Neural crest cell (in vitro differentiated cells): Measurements from ENCODE around the gene DIP2B. TPM values are rescaled to one million over a fixed set of nuclear protein-coding genes. Genes with fewer than 3 reads are reported as not detected.
A peak's percentile ranks its signal among the peaks of the same experiment; 100 is the strongest.
"Not testable (repeated sequence)": the region's sequence is repeated elsewhere in the genome, so short reads cannot be mapped to it uniquely, and the experiment has no call there.

ENCODE experiments used
- DNase-seq: peaks from one replicate; pipeline ENCODE4 v3.0.0; 2021; ENCODE audit warnings: low read depth, mixed read lengths, low spot score
- H3K27ac Mint-ChIP-seq: one replicate; pipeline ENCODE4 v1.8.0; 2021; ENCODE audit warnings: mild to moderate bottlenecking, mixed read lengths; ENCODE audit not compliant: unreplicated experiment
- H3K27me3 Mint-ChIP-seq: 2 replicates; pipeline ENCODE4 v1.8.0; 2021; ENCODE audit warnings: low read depth, mild to moderate bottlenecking, mixed read lengths
- H3K36me3 Mint-ChIP-seq: 2 replicates; pipeline ENCODE4 v1.8.0; 2021; ENCODE audit warnings: low read depth, mild to moderate bottlenecking, mixed read lengths
- H3K4me1 Mint-ChIP-seq: 2 replicates; pipeline ENCODE4 v1.8.0; 2021; ENCODE audit warnings: mixed read lengths
- H3K4me3 Mint-ChIP-seq: one replicate; pipeline ENCODE4 v1.8.0; 2021; ENCODE audit warnings: mild to moderate bottlenecking, mixed read lengths
- H3K9me3 Mint-ChIP-seq: 2 replicates; pipeline ENCODE4 v1.8.0; 2021; ENCODE audit warnings: mixed read lengths
- total RNA-seq: library from RNA; stranded (reverse); gene quantifications from 2 replicates; pipeline ENCODE4 v1.2.1, GENCODE V29; 2021
- TF ChIP-seq, protein P1 (sequence below): fragments of 200-600 bp; sonication (generic); conservative IDR thresholded peaks from 2 replicates; pipeline ENCODE4 v1.5.0; 2021; ENCODE audit warnings: antibody characterized with exemption, mild to moderate bottlenecking

Gene DIP2B
- total RNA-seq, 1 donor from 2014 or later = 39.4 TPM

DNA sequence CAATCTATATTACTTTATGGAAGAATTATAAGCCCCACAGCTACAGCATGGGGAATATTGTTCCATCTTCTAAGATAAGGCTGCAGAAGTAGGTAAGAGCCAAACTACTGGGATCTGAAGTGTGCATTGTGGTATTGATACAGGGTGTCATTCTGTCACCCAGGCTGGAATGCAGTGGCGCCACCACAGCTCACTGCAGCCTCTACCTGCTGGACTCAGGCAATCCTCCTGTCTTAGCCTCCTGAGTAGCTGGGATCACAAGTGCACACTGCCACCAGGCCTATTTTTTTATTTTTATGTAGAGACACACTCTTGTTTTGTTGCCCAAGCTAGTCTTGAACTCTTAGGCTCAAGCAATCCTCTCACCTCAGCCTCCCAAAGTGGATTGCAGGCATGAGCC lies 21.3 kb upstream of the DIP2B start:
- no peak overlapping the region for H3K27ac Mint-ChIP-seq
- DNase-seq = no peak
- TF ChIP-seq, protein P1, sequence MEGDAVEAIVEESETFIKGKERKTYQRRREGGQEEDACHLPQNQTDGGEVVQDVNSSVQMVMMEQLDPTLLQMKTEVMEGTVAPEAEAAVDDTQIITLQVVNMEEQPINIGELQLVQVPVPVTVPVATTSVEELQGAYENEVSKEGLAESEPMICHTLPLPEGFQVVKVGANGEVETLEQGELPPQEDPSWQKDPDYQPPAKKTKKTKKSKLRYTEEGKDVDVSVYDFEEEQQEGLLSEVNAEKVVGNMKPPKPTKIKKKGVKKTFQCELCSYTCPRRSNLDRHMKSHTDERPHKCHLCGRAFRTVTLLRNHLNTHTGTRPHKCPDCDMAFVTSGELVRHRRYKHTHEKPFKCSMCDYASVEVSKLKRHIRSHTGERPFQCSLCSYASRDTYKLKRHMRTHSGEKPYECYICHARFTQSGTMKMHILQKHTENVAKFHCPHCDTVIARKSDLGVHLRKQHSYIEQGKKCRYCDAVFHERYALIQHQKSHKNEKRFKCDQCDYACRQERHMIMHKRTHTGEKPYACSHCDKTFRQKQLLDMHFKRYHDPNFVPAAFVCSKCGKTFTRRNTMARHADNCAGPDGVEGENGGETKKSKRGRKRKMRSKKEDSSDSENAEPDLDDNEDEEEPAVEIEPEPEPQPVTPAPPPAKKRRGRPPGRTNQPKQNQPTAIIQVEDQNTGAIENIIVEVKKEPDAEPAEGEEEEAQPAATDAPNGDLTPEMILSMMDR = no peak
- no peaks in the 10 kb centered on the region for H3K4me1 Mint-ChIP-seq
- no peaks in the 10 kb centered on the region for H3K9me3 Mint-ChIP-seq
- H3K4me3 Mint-ChIP-seq = no peak overlapping the region
- no peaks in the 10 kb centered on the region for H3K27me3 Mint-ChIP-seq
- peaks cover 2% of the 10 kb centered on the region for H3K36me3 Mint-ChIP-seq

DNA sequence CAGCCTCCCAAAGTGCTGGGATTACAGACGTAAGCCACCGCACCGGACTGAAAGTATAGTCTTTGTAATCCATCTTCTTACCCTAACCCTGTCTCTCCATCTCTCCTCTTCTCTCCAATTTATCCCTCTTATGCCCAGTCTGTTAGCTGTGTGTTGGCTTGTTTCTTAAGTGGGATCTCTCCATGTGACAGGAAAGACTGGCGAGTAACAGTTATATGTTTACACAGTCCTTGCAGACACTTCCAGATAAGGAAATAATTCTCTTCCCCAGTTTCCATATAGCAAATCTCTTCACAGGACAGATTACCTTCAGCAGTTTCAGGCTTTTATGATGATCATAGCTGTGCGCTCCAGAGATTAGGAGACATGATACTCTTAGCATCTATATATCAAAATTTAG lies 16.0 kb upstream of the DIP2B start:
- no peaks in the 10 kb centered on the region for H3K4me1 Mint-ChIP-seq
- no peak overlapping the region for H3K27ac Mint-ChIP-seq
- H3K4me3 Mint-ChIP-seq = no peak overlapping the region
- DNase-seq = no peak
- peaks cover 6% of the 10 kb centered on the region for H3K9me3 Mint-ChIP-seq
- TF ChIP-seq, protein P1 = no peak
- no peaks in the 10 kb centered on the region for H3K27me3 Mint-ChIP-seq
- peaks cover 9% of the 10 kb centered on the region for H3K36me3 Mint-ChIP-seq

DNA sequence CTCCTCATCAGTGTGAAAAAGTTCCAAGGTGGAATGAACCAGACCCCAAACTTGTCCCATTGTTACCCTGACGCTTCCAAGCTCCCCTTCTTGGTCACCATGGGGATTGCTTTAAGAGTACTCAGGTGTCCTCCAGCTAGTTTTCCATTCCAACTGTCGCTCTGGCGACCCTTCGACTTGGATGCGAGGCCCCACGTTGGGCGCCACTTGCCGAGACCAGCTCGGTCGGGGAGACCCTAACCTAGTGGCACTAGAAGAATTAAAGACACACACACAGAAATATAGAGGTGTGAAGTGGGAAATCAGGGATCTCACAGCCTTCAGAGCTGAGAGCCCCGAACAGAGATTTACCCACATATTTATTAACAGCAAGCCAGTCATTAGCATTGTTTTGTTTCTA lies 6.7 kb upstream of the DIP2B start:
- not testable (repeated sequence) for H3K4me3 Mint-ChIP-seq, H3K27me3 Mint-ChIP-seq, DNase-seq, H3K4me1 Mint-ChIP-seq, H3K27ac Mint-ChIP-seq
- Mint-ChIP-seq H3K36me3 (peaks cover 20% of the 10 kb centered on the region), H3K9me3 (peaks cover 17% of the 10 kb centered on the region)

DNA sequence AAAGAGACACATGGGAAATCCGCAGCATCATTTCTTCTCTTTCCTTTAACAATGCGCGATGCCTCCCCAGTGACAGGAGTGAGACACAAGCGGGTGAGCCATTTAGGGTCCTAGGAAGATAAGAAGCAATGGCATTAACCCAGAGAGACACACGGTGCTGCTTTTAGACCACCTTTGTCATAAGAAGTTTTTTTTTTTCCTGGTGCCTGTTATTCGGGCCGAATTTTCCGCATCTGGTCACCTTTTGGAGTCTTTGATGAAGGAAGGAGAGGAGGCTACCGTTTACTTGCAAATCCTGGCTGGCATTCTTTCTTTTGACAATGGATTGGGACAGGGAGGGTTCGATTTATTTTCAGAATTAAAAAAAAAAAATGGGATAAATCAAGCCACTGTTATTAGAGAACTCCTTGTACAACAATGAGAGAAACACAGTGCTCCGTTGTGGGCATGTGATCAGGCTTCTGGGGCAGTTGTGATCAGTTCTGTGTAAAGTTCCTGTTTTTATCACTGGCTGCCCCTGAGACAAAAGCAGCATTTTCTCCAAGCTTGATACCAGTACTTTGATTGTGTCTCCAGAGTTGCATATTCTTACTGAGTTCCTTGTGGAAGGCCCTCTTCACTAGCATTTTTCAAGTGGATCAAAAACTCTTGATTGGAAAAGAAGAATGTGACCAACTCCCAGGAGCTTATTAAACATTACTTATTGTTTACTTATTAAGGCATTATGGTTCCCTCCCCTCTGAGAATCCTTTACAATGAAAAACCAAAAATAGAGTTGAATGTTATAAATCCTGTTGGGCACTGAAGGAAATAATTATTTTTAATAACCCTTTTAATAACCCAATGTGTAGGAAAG lies 1.1 kb downstream of the DIP2B start:
- Mint-ChIP-seq H3K27ac (peak overlapping the region; percentile 93), H3K36me3 (peaks cover 3% of the 10 kb centered on the region), H3K4me3 (peak overlapping the region; percentile 98), H3K9me3 (no peaks in the 10 kb centered on the region), H3K27me3 (peaks cover 2% of the 10 kb centered on the region), H3K4me1 (peaks cover 49% of the 10 kb centered on the region)
- DNase-seq = no peak
- TF ChIP-seq, protein P1 = no peak

DNA sequence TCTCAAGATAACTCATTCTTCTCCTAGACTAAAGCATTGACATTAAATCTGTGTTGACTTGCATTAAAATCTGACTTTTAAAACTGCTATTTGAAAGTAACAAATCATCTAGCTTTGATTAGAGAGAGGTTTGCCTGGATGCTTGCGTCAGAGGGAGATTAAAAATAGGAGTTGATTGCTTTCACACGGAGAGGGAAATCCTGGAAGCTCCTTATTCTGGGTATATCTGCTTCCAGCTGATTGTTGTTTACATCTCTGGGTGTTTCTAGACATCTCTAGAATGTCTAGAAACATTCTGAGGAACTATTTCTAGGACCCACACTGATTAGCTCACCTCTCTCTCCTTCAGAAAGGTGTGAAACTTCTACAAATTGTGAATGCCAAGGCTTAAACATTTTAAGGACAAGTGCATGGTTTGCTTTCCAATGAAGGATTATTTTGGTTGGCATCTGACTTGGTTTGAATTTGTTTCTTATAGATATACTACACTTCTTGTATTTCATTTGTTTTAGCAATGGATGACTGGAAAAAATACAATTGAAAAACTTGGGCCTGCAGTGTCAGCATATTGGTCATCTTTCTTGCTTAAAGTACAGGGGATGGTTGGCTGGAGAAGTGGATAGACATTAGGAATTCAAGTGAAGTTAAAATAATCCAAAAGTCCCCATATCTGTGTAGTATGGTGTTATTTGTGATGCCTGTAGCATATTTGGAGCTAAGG lies 2.1 kb downstream of the DIP2B start:
- no peak for DNase-seq
- H3K27me3 Mint-ChIP-seq = peaks cover 2% of the 10 kb centered on the region
- TF ChIP-seq, protein P1 = no peak
- H3K27ac Mint-ChIP-seq = no peak overlapping the region
- H3K4me1 Mint-ChIP-seq = peaks cover 49% of the 10 kb centered on the region
- H3K9me3 Mint-ChIP-seq = no peaks in the 10 kb centered on the region
- peak overlapping the region; percentile 98 for H3K4me3 Mint-ChIP-seq
- H3K36me3 Mint-ChIP-seq = peaks cover 3% of the 10 kb centered on the region

DNA sequence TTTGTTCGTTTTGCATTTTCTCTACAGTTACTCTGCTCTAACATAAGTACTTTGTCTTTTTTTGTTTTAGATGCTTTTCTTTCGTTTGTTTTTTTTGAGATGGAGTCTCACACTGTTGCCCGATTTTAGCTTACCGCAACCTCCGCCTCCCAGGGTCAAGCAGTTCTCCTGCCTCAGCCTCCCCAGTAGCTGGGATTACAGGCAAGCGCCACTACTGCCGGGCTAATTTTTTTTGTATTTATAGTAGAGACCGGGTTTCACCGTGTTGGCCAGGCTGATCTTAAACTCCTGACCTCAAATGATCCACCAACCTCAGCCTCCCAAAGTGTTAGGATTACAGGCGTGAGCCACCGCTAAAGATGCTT lies 2.7 kb downstream of the DIP2B start:
- Mint-ChIP-seq H3K4me1 (peaks cover 49% of the 10 kb centered on the region), H3K36me3 (peaks cover 3% of the 10 kb centered on the region), H3K4me3 (peak overlapping the region; percentile 98), H3K27me3 (peaks cover 2% of the 10 kb centered on the region), H3K27ac (no peak overlapping the region), H3K9me3 (no peaks in the 10 kb centered on the region)
- no peak for DNase-seq
- TF ChIP-seq, protein P1 = no peak
